ENCODE data around the gene NPAS3.

DNA sequence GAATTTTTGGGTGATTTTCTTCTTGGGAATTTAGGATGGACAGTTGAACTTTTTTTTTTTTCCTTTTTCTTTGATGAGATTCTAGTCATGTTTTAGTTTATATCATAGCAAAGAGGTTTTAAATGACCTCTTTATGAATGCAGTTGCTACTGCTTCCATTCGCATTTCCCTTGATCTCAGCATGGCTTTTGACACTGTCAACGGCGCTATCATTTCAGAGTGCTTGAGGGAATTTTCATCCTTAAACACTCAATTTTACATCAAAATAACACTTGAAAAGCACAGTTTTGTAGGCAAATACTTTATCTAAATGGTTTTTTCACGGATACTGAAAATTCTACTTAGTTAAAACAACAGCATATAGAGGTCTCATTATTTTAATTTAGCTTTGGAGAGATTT lies 195.5 kb downstream of the NPAS3 start:
- TF ChIP-seq, protein P1, sequence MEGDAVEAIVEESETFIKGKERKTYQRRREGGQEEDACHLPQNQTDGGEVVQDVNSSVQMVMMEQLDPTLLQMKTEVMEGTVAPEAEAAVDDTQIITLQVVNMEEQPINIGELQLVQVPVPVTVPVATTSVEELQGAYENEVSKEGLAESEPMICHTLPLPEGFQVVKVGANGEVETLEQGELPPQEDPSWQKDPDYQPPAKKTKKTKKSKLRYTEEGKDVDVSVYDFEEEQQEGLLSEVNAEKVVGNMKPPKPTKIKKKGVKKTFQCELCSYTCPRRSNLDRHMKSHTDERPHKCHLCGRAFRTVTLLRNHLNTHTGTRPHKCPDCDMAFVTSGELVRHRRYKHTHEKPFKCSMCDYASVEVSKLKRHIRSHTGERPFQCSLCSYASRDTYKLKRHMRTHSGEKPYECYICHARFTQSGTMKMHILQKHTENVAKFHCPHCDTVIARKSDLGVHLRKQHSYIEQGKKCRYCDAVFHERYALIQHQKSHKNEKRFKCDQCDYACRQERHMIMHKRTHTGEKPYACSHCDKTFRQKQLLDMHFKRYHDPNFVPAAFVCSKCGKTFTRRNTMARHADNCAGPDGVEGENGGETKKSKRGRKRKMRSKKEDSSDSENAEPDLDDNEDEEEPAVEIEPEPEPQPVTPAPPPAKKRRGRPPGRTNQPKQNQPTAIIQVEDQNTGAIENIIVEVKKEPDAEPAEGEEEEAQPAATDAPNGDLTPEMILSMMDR (IDR thresholded peaks at IDR 0.05), result no peak
- TF ChIP-seq POLR2A (IDR thresholded peaks at IDR 0.05), result no peak
